GM12873 (cell line): ENCODE data around the gene NKAIN4.

Experiments
- TF ChIP-seq, protein P1 (sequence below): IDR thresholded peaks from 2 replicates; pipeline ENCODE4 v1.5.1; 2012; ENCODE audit warnings: low read depth, mild to moderate bottlenecking, moderate library complexity, low read length, control low read depth; ENCODE audit not compliant: insufficient read depth; ENCODE audit errors: missing control alignments

NKAIN4 gene

GRCh38 chr20:63236116-63236837 is 18.0 kb downstream of the NKAIN4 start:
- TF ChIP-seq, protein P1, sequence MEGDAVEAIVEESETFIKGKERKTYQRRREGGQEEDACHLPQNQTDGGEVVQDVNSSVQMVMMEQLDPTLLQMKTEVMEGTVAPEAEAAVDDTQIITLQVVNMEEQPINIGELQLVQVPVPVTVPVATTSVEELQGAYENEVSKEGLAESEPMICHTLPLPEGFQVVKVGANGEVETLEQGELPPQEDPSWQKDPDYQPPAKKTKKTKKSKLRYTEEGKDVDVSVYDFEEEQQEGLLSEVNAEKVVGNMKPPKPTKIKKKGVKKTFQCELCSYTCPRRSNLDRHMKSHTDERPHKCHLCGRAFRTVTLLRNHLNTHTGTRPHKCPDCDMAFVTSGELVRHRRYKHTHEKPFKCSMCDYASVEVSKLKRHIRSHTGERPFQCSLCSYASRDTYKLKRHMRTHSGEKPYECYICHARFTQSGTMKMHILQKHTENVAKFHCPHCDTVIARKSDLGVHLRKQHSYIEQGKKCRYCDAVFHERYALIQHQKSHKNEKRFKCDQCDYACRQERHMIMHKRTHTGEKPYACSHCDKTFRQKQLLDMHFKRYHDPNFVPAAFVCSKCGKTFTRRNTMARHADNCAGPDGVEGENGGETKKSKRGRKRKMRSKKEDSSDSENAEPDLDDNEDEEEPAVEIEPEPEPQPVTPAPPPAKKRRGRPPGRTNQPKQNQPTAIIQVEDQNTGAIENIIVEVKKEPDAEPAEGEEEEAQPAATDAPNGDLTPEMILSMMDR: no peak

DNA sequence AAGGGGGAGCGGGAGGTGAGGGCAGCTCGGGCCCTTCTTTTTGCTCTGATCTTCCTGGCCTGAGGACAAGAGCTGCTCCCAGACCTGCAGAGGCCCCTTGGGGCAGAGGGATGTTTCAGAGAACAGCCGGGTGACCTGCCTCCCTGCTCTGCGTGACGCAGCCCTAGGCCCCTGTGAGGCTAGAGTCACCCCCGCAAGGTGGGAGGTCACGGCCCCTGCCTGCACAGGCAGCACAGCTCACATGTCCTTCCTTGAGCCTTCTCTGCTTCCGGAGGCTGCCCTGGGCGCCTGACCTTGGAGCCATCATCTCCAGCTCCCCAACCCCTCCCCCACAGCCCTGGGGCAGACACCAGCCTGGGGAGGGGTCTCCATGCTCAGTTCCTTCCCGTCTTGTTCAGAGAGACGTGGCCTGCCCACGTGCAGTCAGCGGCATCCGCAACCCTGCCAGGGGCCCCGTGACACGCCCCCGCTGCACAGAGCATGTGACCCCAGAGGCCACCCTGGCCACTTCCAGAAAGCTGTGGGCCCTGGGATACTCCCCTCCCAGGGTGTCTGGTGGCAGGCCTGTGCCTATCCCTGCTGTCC is 18.8 kb downstream of the NKAIN4 start, which contains the start of gene BIRC7:
BIRC7 (plus strand) TSS at position 507 of the 585 bp plus-strand sequence. CDS start 192 bp downstream, outside the sequence.
- TF ChIP-seq, protein P1: no peak

- TF ChIP-seq, protein P1: peak; percentile 68
Observed at GRCh38 chr20:63234693-63235398, 19.4 kb downstream of the NKAIN4 start.

DNA sequence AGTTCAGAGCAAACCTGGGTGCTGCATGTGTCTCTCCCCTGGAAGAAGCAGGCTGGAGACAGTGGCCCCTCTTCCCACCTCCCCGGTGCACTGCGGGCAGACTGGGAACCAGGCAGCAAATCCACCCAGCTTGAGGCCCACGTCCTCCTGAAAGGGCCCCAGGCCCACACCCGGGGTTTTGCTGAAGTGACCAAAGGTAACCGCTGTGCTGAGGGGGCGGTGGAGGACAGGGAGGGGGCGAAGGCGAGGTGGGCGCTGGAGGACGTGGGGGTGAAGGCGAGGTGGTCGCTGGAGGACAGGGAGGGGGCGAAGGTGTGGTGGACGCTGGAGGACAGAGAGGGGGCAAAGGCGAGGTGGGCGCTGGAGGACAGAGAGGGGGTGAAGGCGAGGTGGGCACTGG is 20.3 kb downstream of the NKAIN4 start:
- TF ChIP-seq, protein P1: no peak

GRCh38 chr20:63233061-63233344 is 21.3 kb downstream of the NKAIN4 start:
- TF ChIP-seq, protein P1: no peak

DNA sequence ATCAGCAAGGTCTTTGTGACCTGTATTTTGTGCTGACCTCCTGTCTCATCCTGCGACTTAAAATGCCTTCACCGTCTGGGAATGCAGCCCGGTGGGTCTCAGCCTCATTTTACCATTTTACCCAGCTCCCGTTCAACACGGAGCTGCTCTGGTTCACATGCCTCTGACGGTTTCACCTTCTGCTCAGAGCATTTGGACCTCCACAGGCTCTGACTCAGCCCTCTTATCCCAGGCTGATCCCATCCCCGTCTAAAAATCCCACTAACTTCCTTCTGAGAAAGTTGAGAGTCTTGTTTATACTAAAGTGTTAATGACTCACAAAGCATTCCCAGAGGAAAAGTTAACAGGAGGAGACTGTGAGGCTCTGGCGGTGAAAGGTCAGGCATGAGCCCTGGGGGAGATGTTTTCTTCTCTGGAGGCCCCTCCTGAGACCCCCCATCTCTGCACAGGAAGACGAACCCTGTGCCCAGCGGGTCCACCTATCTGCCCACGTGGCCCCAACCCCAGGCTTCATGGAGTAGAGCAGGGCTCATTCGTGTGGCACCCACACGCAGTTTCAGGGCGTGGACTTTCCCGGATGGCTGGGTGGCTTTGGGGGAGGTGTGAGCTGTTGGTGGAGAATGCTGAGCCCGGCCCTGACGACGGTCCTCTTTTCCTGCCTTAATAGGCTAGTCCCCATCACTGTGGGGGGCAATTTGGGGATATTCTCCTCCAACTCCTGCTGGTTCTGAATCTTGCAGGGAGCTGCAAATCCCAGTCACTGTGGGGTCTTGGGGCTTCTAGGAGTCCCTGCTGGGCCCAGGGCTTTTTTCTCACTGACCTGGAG is 21.8 kb downstream of the NKAIN4 start:
- TF ChIP-seq, protein P1: no peak
